Vagina (tissue), 2 donors: ENCODE results near the gene CAPN13.

ENCODE experiments used
- POLR2A ChIP-seq, 2 donors: fragments of 450-650 bp; IDR thresholded peaks; one replicate each; pipeline ENCODE4 v1.6.1; 2017; ENCODE audit warnings: antibody characterized with exemption in 2 of 2, mild to moderate bottlenecking in 2 of 2, moderate library complexity in 2 of 2
- TF ChIP-seq, protein P1 (sequence below), 3 experiments: fragments of 450-650 bp in 2 of 3; fragments of 200-600 bp in 1 of 3; sonication (generic) in 1 of 3; IDR thresholded peaks; one replicate each; pipeline ENCODE4 v1.5.1; 2017 to 2019; ENCODE audit warnings: antibody characterized with exemption in 3 of 3, mild to moderate bottlenecking in 2 of 3, moderate library complexity in 2 of 3

- TF ChIP-seq, protein P1, sequence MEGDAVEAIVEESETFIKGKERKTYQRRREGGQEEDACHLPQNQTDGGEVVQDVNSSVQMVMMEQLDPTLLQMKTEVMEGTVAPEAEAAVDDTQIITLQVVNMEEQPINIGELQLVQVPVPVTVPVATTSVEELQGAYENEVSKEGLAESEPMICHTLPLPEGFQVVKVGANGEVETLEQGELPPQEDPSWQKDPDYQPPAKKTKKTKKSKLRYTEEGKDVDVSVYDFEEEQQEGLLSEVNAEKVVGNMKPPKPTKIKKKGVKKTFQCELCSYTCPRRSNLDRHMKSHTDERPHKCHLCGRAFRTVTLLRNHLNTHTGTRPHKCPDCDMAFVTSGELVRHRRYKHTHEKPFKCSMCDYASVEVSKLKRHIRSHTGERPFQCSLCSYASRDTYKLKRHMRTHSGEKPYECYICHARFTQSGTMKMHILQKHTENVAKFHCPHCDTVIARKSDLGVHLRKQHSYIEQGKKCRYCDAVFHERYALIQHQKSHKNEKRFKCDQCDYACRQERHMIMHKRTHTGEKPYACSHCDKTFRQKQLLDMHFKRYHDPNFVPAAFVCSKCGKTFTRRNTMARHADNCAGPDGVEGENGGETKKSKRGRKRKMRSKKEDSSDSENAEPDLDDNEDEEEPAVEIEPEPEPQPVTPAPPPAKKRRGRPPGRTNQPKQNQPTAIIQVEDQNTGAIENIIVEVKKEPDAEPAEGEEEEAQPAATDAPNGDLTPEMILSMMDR (IDR thresholded peaks at IDR 0.05), result no peak
- no peak for TF ChIP-seq POLR2A (IDR thresholded peaks at IDR 0.05)
These were observed 70.6 kb downstream of the CAPN13 start for GRCh38 chr2:30736461-30737325.
